Vagina (tissue), 2 donors: Measurements from ENCODE around the gene GTF2IRD1.

Source experiments
- CTCF ChIP-seq, 3 experiments: fragments of 450-650 bp in 2 of 3; fragments of 200-600 bp in 1 of 3; sonication (generic) in 1 of 3; IDR thresholded peaks; one replicate each; pipeline ENCODE4 v1.5.1; 2017 to 2019; ENCODE audit warnings: antibody characterized with exemption in 3 of 3, mild to moderate bottlenecking in 2 of 3, moderate library complexity in 2 of 3
- POLR2A ChIP-seq, 2 donors: fragments of 450-650 bp; IDR thresholded peaks; one replicate each; pipeline ENCODE4 v1.6.1; 2017; ENCODE audit warnings: antibody characterized with exemption in 2 of 2, mild to moderate bottlenecking in 2 of 2, moderate library complexity in 2 of 2
- POLR2AphosphoS5 ChIP-seq, 2 donors: sonication (generic); formaldehyde crosslinking; IDR thresholded peaks; one replicate each; pipeline ENCODE4 v1.9.0; 2017; ENCODE audit warnings: antibody characterized with exemption in 2 of 2, mild to moderate bottlenecking in 2 of 2, low read depth in 1 of 2; ENCODE audit not compliant: insufficient read depth in 1 of 2

DNA sequence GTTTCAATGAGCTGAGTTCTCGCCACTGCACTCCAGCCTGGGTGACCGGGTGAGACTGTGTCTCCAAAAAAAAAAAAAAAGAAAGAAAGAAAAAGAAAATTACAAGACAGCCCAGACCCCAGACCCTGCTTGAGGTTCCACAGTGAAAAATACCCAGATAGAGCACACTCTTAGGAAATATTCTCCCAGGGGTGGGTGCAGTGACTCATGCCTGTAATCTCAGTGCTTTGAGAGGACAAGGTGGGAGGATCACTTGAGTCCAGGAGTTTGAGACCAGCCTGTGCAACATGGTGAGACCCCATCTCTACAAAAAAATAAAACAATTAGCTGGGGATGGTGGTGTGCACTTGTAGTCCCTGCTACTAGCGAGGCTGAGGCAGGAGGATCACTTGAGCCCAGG, 41.1 kb upstream of the GTF2IRD1 start:
- TF ChIP-seq CTCF (IDR thresholded peaks at IDR 0.05) (no peak), POLR2A (IDR thresholded peaks at IDR 0.05) (no peak), POLR2AphosphoS5 (IDR thresholded peaks at IDR 0.05; ENCODE audit: insufficient read depth in 1 of 2, low read depth in 1 of 2) (no peak)
